Hepatocyte (in vitro differentiated cells): ENCODE data around the gene PRPF6.

Experiments used
- EZH2 ChIP-seq: fragments of 200-600 bp; sonication (generic); IDR thresholded peaks from 2 replicates; pipeline ENCODE4 v1.6.1; 2016; ENCODE audit warnings: antibody characterized with exemption, mild to moderate bottlenecking, borderline replicate concordance
- TF ChIP-seq, protein P1 (sequence below): fragments of 200-600 bp; sonication (generic); IDR thresholded peaks from 2 replicates; pipeline ENCODE4 v1.5.1; 2016; ENCODE audit warnings: antibody characterized with exemption, mild to moderate bottlenecking; ENCODE audit not compliant: poor library complexity

DNA sequence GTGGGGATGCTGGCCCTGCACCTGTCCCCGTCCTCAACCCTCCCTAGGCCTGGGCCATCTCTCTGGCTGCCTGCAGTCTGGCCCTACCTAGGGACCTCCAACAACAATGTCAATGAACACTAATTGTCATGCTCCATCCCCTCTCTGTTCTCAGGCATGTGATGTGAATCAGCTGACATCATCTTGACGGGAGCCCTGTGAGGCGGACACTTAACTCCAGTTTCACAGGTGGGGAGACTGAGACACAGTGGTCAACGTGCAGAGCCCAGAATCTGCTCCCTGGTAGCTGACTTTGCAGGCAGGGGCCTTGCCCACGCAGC is 81.3 kb downstream of the PRPF6 start:
- TF ChIP-seq, protein P1, sequence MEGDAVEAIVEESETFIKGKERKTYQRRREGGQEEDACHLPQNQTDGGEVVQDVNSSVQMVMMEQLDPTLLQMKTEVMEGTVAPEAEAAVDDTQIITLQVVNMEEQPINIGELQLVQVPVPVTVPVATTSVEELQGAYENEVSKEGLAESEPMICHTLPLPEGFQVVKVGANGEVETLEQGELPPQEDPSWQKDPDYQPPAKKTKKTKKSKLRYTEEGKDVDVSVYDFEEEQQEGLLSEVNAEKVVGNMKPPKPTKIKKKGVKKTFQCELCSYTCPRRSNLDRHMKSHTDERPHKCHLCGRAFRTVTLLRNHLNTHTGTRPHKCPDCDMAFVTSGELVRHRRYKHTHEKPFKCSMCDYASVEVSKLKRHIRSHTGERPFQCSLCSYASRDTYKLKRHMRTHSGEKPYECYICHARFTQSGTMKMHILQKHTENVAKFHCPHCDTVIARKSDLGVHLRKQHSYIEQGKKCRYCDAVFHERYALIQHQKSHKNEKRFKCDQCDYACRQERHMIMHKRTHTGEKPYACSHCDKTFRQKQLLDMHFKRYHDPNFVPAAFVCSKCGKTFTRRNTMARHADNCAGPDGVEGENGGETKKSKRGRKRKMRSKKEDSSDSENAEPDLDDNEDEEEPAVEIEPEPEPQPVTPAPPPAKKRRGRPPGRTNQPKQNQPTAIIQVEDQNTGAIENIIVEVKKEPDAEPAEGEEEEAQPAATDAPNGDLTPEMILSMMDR: no peak
- TF ChIP-seq EZH2: no peak
